Osteoblast (primary cell): ENCODE results near the gene SET. TPM values are rescaled to one million over a fixed set of nuclear protein-coding genes. Genes with fewer than 3 reads are reported as not detected.

Experiments used
- DNase-seq: peaks from one replicate; pipeline ENCODE4 v3.0.0; 2011; ENCODE audit warnings: low spot score, mixed read lengths; ENCODE audit not compliant: insufficient read length; ENCODE audit errors: missing footprints
- H2AFZ ChIP-seq: 2 replicates; pipeline ENCODE4 v1.6.0; 2011; ENCODE audit warnings: mild to moderate bottlenecking, low read length
- H3K27ac ChIP-seq: 2 replicates; pipeline ENCODE4 v1.5.1; 2011; ENCODE audit warnings: mild to moderate bottlenecking, low read depth, low read length, moderate library complexity
- H3K27me3 ChIP-seq: 2 replicates; pipeline ENCODE4 v1.6.0; 2012; ENCODE audit warnings: mild to moderate bottlenecking, control low read depth, inconsistent platforms, low read length, moderate library complexity; ENCODE audit not compliant: insufficient read depth
- H3K36me3 ChIP-seq: 2 replicates; pipeline ENCODE4 v1.5.1; 2011; ENCODE audit warnings: mild to moderate bottlenecking, low read length, control low read depth, moderate library complexity; ENCODE audit not compliant: insufficient read depth
- H3K4me1 ChIP-seq: 2 replicates; pipeline ENCODE4 v1.5.1; 2011; ENCODE audit warnings: mild to moderate bottlenecking, low read length, control low read depth, moderate library complexity; ENCODE audit not compliant: insufficient read depth
- H3K4me2 ChIP-seq: 2 replicates; pipeline ENCODE4 v1.6.0; 2011; ENCODE audit warnings: mild to moderate bottlenecking, low read length; ENCODE audit not compliant: insufficient read depth
- H3K4me3 ChIP-seq: fragments of 200-600 bp; sonication (generic); 3 replicates; pipeline ENCODE4 v1.5.1; 2012; ENCODE audit warnings: mild to moderate bottlenecking, low read length, inconsistent platforms; ENCODE audit not compliant: insufficient read depth
- H3K79me2 ChIP-seq: 2 replicates; pipeline ENCODE4 v1.6.0; 2012; ENCODE audit warnings: mild to moderate bottlenecking, low read length, control low read depth, inconsistent platforms; ENCODE audit not compliant: insufficient read depth
- H3K9me3 ChIP-seq: 2 replicates; pipeline ENCODE4 v1.5.1; 2011; ENCODE audit warnings: low read depth, low read length, control low read depth
- H4K20me1 ChIP-seq: 2 replicates; pipeline ENCODE4 v1.6.0; 2012; ENCODE audit warnings: mild to moderate bottlenecking, low read length, control low read depth; ENCODE audit not compliant: insufficient read depth
- total RNA-seq: library from RNA; depleted of rRNA; stranded (reverse); fragments of >200 nt; gene quantifications from 2 replicates; pipeline ENCODE4 v1.2.3, GENCODE V29; 2012
- TF ChIP-seq, protein P1 (sequence below): IDR thresholded peaks from 2 replicates; pipeline ENCODE4 v1.5.1; 2011; ENCODE audit warnings: mild to moderate bottlenecking, low read depth, low read length, moderate library complexity; ENCODE audit errors: extremely low read depth

Gene SET
- total RNA-seq, 1 donor, result 397 TPM

DNA sequence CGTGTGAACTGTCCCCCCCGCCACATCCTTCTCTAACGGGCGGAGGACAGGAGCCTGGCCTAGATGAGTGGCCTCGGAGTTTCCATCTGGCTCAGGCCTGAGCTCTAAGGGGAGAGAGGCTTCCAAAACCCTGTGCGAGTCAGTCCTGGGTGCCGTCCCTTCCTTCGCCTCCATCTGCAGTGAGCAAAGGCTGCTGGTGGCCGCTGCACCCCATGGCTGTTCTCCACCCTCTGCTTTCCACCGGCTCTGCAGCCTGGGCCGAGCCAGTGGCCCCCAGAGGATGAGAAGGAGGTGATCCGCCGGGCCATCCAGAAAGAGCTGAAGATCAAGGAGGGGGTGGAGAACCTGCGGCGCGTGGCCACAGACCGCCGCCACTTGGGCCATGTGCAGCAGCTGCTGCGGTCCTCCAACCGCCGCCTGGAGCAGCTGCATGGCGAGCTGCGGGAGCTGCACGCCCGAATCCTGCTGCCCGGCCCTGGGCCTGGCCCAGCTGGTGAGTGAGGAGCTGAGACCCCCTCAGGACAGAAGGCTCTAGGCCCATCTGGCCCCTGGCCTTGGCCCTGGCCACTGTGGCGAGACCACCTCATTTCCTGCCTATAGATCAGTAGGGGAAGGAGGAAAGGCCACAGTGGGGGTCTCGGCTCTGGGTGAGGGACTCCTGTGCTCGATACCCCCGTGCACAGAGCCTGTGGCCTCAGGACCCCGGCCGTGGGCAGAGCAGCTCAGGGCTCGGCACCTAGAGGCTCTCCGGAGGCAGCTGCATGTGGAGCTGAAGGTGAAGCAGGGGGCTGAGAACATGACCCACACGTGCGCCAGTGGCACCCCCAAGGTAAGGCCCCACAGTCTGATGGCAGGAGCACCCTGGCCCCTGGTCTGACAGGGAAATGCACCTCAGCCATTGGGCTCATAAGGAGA is 16.3 kb downstream of the SET start:
- Histone ChIP-seq H4K20me1 (no peaks in the 10 kb centered on the region), H3K36me3 (no peaks in the 10 kb centered on the region), H3K27me3 (no peaks in the 10 kb centered on the region), H3K4me1 (no peaks in the 10 kb centered on the region), H3K4me2 (no peak overlapping the region), H3K27ac (no peak overlapping the region), H3K79me2 (no peaks in the 10 kb centered on the region), H2AFZ (no peak overlapping the region), H3K9me3 (no peaks in the 10 kb centered on the region), H3K4me3 (no peak overlapping the region)
- peak; percentile 72 for DNase-seq
- TF ChIP-seq, protein P1, sequence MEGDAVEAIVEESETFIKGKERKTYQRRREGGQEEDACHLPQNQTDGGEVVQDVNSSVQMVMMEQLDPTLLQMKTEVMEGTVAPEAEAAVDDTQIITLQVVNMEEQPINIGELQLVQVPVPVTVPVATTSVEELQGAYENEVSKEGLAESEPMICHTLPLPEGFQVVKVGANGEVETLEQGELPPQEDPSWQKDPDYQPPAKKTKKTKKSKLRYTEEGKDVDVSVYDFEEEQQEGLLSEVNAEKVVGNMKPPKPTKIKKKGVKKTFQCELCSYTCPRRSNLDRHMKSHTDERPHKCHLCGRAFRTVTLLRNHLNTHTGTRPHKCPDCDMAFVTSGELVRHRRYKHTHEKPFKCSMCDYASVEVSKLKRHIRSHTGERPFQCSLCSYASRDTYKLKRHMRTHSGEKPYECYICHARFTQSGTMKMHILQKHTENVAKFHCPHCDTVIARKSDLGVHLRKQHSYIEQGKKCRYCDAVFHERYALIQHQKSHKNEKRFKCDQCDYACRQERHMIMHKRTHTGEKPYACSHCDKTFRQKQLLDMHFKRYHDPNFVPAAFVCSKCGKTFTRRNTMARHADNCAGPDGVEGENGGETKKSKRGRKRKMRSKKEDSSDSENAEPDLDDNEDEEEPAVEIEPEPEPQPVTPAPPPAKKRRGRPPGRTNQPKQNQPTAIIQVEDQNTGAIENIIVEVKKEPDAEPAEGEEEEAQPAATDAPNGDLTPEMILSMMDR, result no peak

DNA sequence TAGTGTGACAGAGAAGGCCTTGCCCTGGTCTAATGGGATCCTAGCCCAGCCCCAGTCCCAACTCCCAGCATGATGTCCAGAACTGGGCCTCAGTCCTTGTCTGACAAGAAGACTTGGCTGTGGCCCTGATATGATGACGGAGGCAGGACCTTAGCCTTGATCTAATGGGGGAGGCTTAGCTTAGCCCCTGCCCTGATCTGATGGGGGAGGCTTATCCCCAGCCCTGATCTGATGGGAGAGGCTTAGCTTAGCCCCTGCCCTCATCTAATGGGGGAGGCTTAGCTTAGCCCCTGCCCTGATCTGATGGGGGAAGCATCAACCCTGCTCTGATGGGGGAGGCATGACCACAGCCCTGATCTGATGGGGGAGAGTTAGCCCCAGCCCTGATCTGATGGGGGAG is 17.0 kb downstream of the SET start:
- Histone ChIP-seq H3K27ac (no peak overlapping the region), H3K4me1 (no peaks in the 10 kb centered on the region), H4K20me1 (no peaks in the 10 kb centered on the region), H2AFZ (no peak overlapping the region), H3K4me2 (no peak overlapping the region), H3K36me3 (no peaks in the 10 kb centered on the region), H3K27me3 (no peaks in the 10 kb centered on the region), H3K4me3 (no peak overlapping the region), H3K79me2 (no peaks in the 10 kb centered on the region), H3K9me3 (no peaks in the 10 kb centered on the region)
- TF ChIP-seq, protein P1, result no peak
- no peak for DNase-seq

DNA sequence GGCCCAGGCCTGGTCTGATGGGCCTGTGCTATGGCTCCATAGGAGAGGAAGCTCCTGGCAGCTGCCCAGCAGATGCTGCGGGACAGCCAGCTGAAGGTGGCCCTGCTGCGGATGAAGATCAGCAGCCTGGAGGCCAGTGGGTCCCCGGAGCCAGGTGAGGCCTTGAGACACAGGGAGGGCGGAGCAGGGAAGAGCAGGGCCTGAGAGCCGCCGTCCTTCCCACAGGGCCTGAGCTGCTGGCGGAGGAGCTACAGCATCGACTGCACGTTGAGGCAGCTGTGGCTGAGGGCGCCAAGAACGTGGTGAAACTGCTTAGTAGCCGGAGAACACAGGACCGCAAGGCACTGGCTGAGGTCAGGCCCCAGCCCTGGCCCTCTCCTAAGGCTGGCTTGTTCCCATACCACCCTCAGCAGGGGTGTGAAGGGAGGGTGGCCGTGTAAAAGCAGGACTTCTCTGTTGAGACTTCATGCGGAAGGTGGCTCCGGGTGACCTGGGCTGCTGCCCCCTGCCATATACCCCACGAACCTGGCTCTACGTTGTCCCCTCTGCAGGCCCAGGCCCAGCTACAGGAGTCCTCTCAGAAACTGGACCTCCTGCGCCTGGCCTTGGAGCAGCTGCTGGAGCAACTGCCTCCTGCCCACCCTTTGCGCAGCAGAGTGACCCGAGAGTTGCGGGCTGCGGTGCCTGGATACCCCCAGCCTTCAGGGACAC is 17.8 kb downstream of the SET start:
- no peaks in the 10 kb centered on the region for H3K9me3 ChIP-seq
- H3K79me2 ChIP-seq, result no peaks in the 10 kb centered on the region
- TF ChIP-seq, protein P1, result no peak
- H4K20me1 ChIP-seq, result no peaks in the 10 kb centered on the region
- peak; percentile 64 for DNase-seq
- no peak overlapping the region for H3K4me3 ChIP-seq
- H3K4me1 ChIP-seq, result no peaks in the 10 kb centered on the region
- no peaks in the 10 kb centered on the region for H3K27me3 ChIP-seq
- H2AFZ ChIP-seq, result no peak overlapping the region
- no peak overlapping the region for H3K4me2 ChIP-seq
- no peak overlapping the region for H3K27ac ChIP-seq
- no peaks in the 10 kb centered on the region for H3K36me3 ChIP-seq

DNA sequence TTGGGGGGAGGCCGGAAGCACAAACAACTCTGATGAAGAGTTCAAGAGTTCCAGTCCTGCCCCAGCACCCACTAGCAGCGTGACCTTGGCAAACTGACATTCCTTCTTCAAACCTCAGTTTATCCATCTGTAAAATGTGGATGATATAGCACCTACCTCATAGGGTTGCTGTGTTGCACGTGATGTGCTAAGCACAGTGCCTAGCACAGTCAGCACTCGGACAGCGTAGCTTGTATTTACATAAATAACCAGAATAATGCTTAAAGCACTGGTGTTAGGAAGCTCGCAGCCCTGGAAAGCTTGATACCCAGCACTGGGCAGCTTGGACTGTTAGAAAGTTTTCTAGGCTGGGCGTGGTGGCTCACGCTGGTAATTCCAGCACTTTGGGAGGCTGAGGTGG is 18.4 kb downstream of the SET start:
- Histone ChIP-seq H3K27ac (no peak overlapping the region), H3K4me1 (no peaks in the 10 kb centered on the region), H4K20me1 (no peaks in the 10 kb centered on the region), H3K4me3 (no peak overlapping the region), H3K9me3 (no peaks in the 10 kb centered on the region), H3K79me2 (no peaks in the 10 kb centered on the region), H3K36me3 (no peaks in the 10 kb centered on the region), H3K27me3 (no peaks in the 10 kb centered on the region), H2AFZ (no peak overlapping the region), H3K4me2 (no peak overlapping the region)
- TF ChIP-seq, protein P1, result no peak
- DNase-seq, result peak; percentile 59
